Left lobe of liver (tissue), 2 donors: ENCODE measurements around the gene CDH13. TPM values are rescaled to one million over a fixed set of nuclear protein-coding genes. Genes with fewer than 3 reads are reported as not detected.

ENCODE experiments used
- ATAC-seq: fragments of 200-7000 bp; cut with Tn5 transposase; one replicate; pipeline ENCODE4 v1.9.1; 2020; ENCODE audit warnings: mild to moderate bottlenecking, moderate library complexity
- DNase-seq: peaks from one replicate; pipeline ENCODE4 v3.0.0-alpha.2; 2020; ENCODE audit warnings: low spot score
- total RNA-seq: library from RNA; stranded (reverse); gene quantifications from one replicate; pipeline ENCODE4 v1.2.1, GENCODE V29; 2021
- donor health status: DM: no; HTN: no; CAD: no; lungs with moderate emphysema.
- donor health status: DM: no; HTN: yes; CAD: no.

Gene CDH13
- total RNA-seq, 1 donor from 2014 or later: 0.18 TPM

DNA sequence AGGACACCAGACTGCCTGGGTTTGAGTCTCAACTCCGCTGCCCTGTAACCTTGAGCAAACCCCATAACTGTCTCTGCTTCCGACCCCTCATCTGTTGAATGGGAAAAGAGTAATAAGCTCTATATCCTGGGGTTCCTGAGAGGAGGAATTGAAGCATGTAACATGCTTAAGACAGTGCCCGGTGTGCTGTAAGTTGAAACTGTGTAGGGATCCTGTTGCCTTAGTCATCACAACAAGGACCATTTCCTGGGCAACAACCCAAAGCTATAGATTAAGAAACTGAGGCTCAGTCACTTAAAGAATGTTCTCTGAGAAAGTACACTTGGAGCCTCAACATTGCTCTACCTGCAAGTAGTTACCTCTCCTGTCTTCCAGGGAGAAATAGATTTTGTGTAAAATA, 23.0 kb downstream of the CDH13 start:
- DNase-seq (no peak), ATAC-seq (no peak)

DNA sequence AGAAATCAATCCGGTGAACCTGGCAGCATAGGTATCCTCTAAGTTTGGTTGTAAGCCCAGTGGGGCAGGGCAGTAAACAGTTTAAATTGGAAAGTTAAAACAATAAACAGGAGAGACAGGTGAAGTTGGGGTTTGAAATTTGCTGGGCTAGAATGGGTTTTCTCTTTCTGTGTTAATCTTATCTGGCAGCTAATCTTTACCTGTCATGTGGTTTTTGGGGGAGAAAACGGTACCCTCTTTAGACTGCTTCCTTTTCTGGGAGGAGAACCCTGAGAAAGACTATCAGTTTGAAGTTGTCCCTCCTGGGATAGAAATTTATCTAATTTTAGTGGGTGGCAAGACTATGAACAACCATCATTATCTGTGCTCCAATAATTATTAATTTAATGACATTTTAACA, 24.0 kb downstream of the CDH13 start:
- DNase-seq (no peak), ATAC-seq (no peak)

DNA sequence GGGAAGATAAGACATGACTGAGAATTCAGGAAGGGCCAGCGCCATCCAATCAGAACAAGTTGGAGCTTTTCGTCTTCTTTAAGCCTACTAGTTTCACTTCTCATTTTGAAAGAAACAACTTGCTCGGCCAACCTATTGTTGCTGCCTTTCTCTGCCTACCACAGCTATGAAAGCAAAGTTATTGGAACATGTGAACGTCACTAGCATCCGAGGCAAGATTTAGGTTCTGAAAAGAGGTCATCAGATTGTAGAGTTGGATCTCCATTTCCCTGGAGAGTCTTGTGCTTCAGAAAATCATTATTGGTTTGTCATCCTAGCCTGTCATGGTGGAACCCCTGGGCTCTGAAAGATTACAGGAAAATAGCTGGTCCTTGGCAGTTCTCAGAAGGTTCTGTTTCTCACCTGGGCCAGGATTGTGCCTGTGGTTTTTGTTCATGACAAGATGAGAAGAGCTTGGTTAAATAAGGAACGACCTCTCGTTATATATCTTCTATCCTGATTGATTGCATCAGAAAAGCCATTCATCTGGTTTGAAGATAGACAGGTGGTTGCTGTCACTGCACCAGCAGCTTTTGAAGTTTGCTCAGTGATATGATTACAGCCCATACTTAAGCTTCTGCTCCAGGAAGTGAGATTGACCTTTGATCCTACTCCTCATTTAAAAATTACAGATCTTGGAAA, 25.3 kb downstream of the CDH13 start:
- no peak for ATAC-seq
- DNase-seq: no peak

DNA sequence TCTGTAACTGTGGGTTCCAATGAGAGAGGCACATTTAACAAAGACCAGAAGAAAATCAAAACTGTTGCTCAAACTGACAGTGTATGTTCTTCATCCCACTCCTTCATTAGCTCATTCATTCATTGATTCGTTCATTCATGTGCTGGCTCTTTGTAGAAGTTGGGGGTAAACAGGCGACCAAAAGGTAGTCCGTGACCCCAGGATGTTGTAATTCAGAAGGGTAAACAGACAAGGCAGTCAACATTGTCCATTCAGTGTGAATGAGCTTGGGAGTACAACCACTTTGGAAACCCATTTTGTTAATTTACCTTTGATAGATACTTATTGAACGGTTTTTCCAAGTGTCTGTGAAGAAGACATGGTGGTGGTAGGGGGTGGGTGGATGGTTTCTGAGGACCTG, 26.1 kb downstream of the CDH13 start:
- no peak for ATAC-seq

DNA sequence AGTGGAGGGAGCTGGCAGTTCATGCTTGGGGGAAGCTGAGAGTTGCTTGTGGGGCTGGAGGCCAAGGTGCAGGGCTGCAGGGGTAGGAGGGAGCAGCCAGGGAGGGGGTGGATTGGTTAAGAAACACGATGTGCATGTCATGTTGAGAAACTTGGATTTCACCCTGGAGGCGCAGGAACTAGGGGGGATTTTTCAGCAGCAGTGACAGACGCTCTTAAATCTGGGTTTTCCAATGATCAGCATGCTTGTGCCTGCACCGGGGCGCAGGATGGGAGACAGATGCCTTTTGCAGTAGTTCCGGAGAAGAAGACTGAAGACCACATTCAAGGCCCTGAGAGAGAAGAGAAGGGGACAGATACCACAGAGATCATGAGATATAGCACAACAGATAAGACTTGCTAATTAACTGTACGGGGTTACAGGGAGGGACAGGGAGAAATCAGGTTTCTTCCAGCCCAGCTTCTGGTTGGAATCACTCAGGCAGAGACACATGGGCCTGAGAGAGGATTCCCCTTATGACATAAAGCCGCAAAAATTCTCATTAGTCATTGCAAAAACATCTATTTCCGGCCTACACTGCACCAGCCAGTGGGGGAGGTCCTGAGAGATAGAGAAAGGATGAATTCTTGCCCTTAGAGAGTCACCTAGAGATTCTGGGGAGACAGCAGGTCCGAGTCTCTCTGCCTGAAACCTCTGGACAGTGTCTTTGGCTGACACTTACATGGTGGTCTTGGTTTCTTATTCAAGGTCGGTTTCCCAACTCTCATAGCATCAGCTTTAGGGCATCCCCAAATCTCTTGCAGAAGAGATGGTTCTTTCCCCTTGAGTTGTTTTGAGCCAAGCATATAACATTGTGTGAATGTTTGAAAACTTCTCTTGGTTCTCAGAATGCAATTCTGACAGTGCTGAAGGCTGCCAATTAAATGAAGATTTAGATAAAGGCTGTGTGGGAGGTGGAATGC, 27.1 kb downstream of the CDH13 start:
- DNase-seq (no peak), ATAC-seq (no peak)

More for the DNA sequence above, 26.1 kb downstream of the CDH13 start:
- DNase-seq: no peak

DNA sequence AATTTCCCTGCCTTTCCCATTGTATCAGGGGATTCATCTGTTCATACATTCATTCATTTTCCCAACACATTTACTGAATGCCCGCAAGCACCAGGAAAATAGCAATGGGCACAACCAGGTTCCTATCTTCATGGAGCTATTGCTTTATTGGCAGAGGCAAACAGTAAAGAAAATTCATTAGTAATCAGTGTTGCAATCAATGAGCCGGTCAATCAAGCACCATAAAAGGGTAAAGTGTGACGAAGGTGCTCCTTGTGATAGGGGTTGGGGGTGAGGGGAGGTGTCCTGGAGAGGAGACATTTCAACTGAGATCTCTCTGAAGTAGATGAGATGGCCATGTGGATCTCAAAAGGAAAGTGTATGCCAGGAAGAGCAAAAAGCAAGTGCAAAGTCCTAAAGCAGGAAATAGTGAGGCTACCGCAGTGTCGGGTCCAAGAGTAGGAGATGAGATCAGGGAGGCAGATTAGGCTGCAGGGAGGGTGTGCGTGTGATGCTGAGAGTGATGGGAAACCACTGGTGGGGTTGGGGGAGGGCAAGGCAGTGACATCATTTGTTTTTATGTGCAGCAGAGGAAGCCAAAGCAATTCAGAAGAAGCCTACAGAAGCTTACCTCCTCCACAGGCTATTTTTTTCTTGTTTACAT, 28.4 kb downstream of the CDH13 start:
- ATAC-seq (no peak), DNase-seq (no peak)

DNA sequence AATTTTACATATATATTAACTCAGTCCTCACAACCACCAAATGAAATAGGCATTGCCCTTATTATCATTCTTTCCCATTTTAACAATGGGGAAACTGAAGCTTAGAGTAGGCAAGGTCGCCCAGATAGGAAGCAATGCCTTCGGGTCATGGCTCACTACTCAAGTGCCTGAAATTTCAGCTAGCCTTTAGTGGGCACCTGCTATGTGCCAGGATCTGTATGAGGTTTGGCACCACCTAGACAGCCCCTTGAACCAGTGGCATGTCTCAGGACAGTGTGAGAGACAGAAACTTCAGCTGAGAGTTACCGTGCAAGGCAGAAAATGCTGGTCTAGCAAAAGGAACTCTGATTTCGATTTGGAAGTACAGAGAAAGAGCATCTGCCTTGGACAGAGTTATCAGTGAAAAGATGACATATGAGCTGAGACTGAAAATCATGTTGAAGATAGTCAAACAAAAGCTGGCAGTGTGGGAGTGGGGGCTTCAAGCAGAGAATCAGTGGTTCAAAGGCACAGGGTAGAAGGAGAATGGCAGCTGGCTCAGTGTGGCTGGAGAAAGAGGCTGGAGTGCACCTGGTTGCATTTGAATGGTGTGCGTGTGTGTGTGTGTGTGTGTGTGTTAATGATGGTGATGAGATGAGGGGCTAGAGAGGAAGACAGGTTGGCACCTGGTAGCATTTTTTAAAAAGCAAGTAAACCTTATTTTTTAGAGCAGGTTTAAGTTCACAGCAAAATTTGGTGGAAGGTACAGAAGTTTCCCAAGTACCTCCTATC, 29.1 kb downstream of the CDH13 start:
- DNase-seq: no peak
- no peak for ATAC-seq

DNA sequence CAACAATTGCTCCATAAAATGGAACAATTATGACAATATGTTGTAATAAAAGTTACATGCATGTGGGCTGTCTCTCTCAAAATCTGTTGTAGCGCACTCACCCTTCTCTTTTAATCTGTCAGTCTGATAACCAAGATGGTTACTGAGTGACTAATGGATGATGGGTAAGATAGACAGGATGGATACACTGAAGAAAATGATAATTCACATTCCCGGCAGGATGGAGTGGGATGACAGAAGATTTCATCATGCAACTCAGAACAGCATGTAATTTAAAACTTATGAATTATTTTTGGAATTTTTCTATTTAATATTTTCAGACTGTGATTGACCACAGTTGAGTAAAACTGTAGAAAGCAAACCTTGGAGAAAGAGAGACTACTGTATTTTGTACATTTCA, 30.5 kb downstream of the CDH13 start:
- ATAC-seq (no peak), DNase-seq (no peak)

DNA sequence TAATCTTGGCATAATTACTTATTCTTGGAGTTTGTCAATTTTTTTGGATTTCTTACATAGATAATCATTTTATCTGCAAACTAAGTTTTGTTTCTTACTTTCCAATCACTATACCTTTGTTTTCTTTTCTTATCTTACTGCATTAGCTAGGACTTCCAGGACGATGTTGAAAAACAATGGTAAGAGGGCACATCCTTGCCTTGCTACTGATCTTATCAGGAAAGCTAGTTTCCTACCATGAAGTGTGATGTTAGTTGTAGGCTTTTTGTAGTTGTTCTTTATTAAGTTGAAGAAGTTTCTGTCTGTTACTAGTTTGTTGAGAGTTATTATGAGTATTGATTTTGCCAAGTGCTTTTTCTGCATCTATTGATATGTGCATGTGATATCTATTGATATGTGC, 31.0 kb downstream of the CDH13 start:
- ATAC-seq (no peak), DNase-seq (no peak)

DNA sequence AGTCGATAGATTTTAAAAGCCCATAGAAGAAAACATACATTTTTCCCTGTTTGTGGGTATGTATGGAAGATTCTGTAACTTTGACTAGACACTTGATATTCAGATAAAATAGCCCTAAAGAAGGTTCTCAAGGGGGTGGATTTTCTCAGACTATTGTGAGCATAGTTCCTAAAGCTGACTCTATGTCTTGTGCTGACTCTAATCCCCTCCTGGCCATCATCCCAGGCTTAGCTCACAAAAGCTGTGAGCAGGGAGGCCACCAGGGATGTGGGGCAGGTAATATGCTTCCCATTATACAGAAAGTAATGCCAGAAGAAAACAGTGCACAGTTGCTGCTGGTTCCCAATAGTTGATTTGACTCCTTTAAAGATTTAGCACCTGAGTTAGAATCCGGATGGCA, 32.0 kb downstream of the CDH13 start:
- DNase-seq (no peak), ATAC-seq (no peak)

DNA sequence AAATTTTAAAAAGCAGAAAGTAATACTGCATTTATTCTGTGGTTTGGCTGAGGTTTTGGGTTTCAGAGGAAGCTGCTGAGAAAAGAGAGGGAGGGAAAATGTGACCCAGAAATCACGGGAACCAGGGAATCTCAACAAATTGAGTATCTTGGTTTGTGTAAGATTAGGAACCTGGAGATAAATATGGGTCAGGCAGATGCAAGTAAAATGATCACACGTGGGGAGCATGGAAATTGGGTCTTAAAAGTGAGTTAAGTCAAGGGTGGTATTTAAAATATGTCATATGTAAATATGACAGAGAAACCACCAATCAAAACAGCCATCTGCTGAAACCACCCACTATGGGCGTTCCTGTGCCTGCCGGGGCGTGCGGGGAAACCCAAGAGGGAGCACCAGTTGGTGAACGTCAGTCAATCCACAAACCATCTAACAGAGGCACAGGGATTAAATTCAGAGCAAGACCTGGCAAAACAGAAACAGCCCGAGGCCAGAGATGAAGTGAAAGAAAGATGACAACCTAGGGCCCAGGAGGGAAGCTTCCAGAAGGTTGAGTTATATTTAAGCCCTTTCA, 33.4 kb downstream of the CDH13 start:
- DNase-seq (no peak), ATAC-seq (no peak)

DNA sequence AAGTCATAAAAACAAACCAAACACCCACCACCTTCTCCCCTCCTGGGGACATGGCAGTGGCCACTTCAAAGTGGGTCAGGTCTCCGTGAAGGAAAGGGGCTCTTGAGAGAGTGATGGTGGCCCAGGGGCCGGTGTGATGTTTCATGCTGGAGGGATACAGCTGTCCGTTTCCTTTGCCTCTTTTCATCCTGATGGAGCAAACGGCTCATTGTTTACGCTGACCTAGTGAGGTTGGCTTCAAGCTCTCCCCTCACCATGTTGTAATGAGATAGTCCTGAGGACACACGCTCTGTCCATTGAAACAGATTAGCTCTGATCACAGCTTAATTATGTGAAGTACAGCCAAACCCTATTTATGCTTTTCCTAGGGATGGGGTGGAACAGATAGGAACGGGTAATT, 34.2 kb downstream of the CDH13 start:
- no peak for ATAC-seq
- DNase-seq: no peak

DNA sequence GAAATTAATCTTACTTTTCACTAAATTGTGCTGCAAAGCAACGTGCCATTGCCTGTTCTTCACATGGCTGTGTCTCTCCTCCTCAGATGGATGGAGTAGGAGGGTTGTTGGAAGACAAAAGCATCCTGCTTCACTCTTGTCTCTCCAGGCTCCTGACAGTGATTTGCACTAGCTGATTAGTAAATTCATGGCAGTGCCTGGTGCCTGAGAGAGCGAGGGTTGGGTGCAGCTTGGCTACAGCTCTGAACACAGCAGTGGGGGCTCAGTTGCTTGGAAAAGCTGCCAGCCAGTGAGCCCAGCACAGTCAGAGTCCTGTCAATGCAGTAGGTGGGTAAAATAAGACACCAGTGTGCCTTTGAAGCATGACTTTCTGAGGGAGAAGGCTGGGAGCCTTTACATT, 37.4 kb downstream of the CDH13 start:
- DNase-seq: no peak
- no peak for ATAC-seq

DNA sequence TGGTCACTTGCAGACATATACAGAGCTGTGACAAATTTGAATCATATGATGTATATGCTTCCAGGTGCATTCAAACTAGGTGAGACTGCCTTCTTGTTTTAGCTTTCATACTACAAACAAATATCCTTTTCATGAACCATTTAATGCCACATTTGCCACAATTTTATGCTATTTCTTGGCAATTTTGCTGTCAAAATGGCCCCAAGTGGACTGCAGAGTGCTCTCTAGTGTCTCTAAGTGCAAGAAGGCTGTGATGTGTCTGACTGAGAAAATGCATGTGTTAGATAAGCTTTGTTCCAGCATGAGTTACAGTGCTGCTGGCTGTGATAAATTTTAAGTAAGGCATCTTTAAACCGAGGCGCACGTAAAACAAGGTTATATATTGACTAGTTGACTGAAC, 38.3 kb downstream of the CDH13 start:
- ATAC-seq (no peak), DNase-seq (no peak)

DNA sequence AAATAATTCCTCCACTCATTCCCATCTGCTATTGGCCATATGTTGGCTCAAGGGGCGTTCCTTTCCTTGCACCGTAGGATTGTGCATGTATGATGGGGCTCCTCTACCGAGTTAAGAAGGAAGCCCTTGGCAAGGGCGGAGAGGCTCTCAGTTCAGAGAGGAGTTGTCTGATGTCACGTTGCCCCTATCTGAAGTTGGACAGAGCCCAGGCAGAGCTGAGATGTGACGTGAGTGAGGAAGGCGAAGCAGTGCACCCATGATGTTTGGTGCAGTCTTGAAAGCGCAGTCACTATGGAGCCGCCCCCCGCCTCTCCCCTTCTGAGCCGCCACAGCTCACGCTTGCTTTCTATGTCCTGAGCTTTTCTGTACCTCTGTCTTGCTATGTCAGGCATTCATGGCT, 40.7 kb downstream of the CDH13 start:
- DNase-seq (no peak), ATAC-seq (no peak)

DNA sequence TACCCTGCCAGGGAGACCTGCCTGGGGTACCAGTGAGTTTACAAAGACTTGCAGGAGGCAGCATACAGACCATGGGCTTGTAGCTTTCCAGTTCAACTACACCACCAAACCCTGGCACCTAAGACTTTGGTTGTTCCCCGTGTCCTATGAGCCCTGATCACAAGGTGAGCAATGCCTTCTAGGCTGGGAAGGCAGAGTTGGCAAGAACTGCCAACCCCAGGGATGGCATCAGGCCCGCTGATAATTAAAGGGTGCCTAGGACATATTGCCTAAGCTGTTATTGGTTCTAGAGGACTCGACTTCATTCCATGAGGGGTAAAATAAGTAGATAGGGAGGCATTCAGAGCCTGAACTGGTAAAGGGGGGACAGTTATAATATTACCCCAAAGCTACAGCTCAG, 41.3 kb downstream of the CDH13 start:
- ATAC-seq: no peak
- no peak for DNase-seq

DNA sequence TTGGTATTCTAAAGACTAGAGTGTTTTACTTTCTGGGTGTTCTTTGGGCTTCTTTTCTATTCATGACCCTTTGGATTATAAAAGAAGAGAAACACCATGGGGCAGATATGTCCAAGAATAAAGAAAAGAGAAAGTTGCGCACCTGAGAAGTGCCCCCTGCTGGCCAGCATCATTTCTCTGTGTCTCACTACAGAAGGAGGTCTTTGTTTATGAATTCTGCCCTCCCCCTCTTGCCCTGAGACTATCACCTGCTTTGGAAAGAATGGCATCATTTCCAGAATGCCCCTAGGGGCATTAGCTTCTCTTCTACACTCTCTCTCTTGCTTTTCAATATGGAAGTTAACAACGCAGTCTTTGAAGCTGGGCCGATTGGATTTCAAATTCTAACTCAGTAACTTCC, 45.0 kb downstream of the CDH13 start:
- ATAC-seq (no peak), DNase-seq (no peak)

DNA sequence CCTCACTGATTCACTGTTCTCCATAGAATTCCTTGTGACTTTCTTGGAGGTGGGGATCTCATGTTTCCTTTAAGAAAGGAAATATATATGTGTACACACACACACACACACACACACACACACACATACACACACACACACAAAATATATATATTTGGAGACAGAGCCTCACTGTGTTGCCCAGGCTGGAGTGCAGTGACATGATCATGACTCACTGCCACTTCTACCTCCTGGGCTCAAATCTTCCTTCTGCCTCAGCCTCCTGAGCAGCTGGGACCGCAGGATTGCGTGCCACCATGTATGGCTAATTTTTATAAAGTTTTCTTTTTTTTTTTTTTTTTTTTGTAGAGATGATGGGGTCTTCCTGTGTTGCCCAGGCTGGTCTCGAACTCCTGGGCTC, 45.9 kb downstream of the CDH13 start:
- ATAC-seq (no peak), DNase-seq (no peak)

DNA sequence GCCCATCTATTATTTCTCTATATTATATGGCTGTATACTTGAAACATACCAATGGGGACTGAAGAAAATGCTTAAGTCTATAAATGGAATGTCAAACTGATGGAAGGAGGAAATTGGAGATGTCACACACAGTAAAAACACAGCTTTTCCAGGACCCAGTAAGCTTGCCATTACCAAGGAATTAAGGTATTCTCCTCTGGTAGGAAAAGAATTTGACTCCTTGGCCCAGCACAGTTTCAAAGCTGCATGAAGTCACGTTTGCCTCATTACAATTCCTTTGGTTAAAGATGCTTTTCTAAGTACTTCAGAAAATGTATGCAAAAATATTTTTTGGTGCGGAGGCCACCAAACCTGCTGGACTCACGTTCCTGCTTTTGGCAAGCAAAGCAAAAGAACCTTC, 48.5 kb downstream of the CDH13 start:
- DNase-seq: no peak
- no peak for ATAC-seq

DNA sequence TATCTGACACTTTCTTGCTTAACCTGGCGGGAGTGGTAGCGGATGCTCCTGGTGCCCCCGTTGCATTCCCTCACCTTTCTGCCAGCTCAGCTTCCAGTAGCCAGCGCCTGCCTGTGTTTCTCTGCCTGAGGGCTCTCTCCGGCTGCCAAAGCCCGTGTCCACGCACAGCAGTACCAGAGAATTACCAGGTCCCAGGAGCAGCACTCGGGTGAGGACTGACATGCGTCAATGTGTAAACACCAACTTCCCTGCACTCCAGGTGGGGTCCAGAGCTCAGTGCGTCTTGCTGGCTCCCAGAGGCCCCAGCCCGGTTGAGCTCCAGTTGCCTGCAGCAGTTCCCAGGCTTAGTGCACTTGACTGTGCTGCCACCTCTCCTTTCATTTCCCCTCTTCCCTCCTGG, 54.8 kb downstream of the CDH13 start:
- ATAC-seq (no peak), DNase-seq (no peak)

DNA sequence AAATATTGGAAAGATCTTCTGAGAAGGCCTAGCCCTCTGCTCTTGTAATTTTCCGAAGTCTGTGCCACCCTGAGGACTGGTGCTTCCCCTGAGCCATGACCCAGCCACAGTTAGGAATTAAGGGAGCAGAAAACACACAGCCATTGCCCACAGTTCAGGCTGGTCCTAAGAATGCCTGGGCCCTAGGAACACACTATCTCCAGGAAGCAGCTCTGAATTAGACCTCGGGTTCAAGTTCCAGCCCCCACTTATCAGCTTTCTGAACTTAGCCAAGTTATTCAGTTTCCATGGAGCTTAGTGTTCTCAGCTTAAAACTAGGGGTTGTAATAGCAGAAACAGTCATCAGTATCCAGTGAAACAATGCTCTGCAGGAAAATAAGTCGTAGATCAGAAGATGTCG, 56.0 kb downstream of the CDH13 start:
- ATAC-seq (no peak), DNase-seq (no peak)
